Gastrocnemius medialis (tissue), 4 donors: ENCODE data around the gene PCDHGB4. TPM values are rescaled to one million over a fixed set of nuclear protein-coding genes. Genes with fewer than 3 reads are reported as not detected.
"Not testable (repeated sequence)": the region's sequence is repeated elsewhere in the genome, so short reads cannot be mapped to it uniquely, and the experiment has no call there.

Source experiments
- ATAC-seq, 2 donors: fragments of 150-250 bp; one replicate each; pipeline ENCODE4 v1.9.1; 2016
- DNase-seq, 2 donors: peaks; one replicate each; pipeline ENCODE4 v3.0.0-alpha.2; 2019
- H3K27ac ChIP-seq, 4 donors: fragments of 200-600 bp; sonication (generic); 1 replicate in 1 of 4; 2 replicates in 3 of 4; pipeline ENCODE4 v1.5.1; 2016 to 2018; ENCODE audit warnings: mild to moderate bottlenecking in 2 of 4, moderate library complexity in 1 of 4
- H3K27me3 ChIP-seq, 3 donors: fragments of 200-600 bp; sonication (generic) in 2 of 3; 1 replicate in 1 of 3; 2 replicates in 2 of 3; pipeline versions ENCODE4 v1.5.1 to v1.6.0; 2016 to 2019; ENCODE audit warnings: mild to moderate bottlenecking in 1 of 3, moderate library complexity in 1 of 3
- H3K36me3 ChIP-seq, 2 donors: fragments of 200-600 bp; sonication (generic) in 1 of 2; one replicate each; pipeline ENCODE4 v1.5.1; 2017 to 2018
- H3K4me1 ChIP-seq, 2 donors: fragments of 200-600 bp; sonication (generic) in 1 of 2; one replicate each; pipeline ENCODE4 v1.5.1; 2016 to 2017; ENCODE audit warnings: mild to moderate bottlenecking in 2 of 2
- H3K4me3 ChIP-seq, 4 donors: fragments of 200-600 bp; sonication (generic) in 3 of 4; 1 replicate in 1 of 4; 2 replicates in 3 of 4; pipeline ENCODE4 v1.5.1; 2016 to 2019; ENCODE audit warnings: mild to moderate bottlenecking in 2 of 4
- H3K9me3 ChIP-seq, 3 donors: fragments of 200-600 bp; sonication (generic) in 2 of 3; 1 replicate in 1 of 3; 2 replicates in 2 of 3; pipeline ENCODE4 v1.5.1; 2016 to 2019
- POLR2A ChIP-seq, 2 donors: fragments of 450-650 bp; IDR thresholded peaks; one replicate each; pipeline ENCODE4 v1.6.1; 2017; ENCODE audit warnings: antibody characterized with exemption in 2 of 2, mild to moderate bottlenecking in 2 of 2, moderate library complexity in 2 of 2
- in situ Hi-C, 4 donors: fragments of 200-750 bp; cut with MboI; loops; one replicate each; pipeline versions ENCODE4 v1.15.0 to v1.8.0; 2017; ENCODE audit warnings: low sequenced_read_pairs in 4 of 4
- intact Hi-C: fragments of 100-400 bp; cut with DNase I; formaldehyde crosslinking; loops from one replicate; pipeline ENCODE4 v1.15.1; 2023; ENCODE audit warnings: low total_unique reads
- total RNA-seq, 4 donors: library from RNA; depleted of rRNA; stranded (reverse); fragments of >200 nt; gene quantifications; one replicate each; pipeline versions ENCODE4 v1.1.0 to v1.2.3, GENCODE V29; 2016
- TF ChIP-seq, protein P1 (sequence below), 5 experiments: fragments of 450-650 bp in 3 of 5; fragments of 200-600 bp in 2 of 5; sonication (generic) in 2 of 5; IDR thresholded peaks in 4 of 5; conservative IDR thresholded peaks in 1 of 5; 1 replicate in 4 of 5; 2 replicates in 1 of 5; pipeline ENCODE4 v1.5.1; 2016 to 2019; ENCODE audit warnings: antibody characterized with exemption in 5 of 5, mild to moderate bottlenecking in 3 of 5, moderate library complexity in 3 of 5

Gene PCDHGB4
- total RNA-seq, 4 donors from 2014 or later = 0.88 to 2.1 (median 1.3) TPM

DNA sequence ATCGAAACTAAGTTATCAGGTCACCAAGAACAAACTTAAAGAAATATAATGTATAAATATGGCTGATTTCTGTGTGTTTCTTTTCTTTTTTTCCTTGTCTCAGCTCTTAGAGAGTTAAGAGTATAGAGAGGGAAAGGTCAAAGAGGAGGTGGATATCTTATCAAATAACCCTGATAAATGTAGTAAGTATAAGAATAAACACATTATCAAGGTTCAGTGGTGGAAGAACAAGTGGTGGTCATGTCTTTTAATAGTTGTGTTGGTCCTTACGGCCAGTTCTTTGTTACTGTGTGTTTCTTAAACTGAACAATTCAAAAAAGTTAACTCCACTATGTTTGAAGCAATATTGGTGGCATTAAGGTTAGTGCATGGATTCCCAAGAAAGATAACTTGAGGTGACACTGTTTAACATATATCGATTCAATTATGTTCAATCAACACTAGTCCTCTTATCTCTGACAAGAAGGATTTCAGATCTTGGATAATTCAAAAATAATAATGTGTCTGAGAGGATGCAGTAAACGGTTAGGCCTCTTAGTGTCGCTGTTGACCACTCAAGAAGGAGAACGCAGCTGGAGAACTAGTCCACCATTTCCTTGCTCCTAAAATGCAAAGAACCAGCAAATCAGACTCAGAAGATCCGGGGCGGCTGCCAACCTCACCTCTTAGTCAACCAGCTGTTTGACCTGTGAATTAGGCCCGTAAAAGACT is 44.1 kb upstream of the PCDHGB4 start, which contains the start of gene PCDHGA3:
Gene PCDHGA3, plus strand, starts transcription at position 588 of the 711 bp plus-strand sequence. CDS start 205 bp downstream, outside the sequence.
- TF ChIP-seq, protein P1, sequence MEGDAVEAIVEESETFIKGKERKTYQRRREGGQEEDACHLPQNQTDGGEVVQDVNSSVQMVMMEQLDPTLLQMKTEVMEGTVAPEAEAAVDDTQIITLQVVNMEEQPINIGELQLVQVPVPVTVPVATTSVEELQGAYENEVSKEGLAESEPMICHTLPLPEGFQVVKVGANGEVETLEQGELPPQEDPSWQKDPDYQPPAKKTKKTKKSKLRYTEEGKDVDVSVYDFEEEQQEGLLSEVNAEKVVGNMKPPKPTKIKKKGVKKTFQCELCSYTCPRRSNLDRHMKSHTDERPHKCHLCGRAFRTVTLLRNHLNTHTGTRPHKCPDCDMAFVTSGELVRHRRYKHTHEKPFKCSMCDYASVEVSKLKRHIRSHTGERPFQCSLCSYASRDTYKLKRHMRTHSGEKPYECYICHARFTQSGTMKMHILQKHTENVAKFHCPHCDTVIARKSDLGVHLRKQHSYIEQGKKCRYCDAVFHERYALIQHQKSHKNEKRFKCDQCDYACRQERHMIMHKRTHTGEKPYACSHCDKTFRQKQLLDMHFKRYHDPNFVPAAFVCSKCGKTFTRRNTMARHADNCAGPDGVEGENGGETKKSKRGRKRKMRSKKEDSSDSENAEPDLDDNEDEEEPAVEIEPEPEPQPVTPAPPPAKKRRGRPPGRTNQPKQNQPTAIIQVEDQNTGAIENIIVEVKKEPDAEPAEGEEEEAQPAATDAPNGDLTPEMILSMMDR (IDR thresholded peaks at IDR 0.05 in 4 of 5, conservative IDR thresholded peaks at IDR 0.05 in 1 of 5) = peak in 4 of 5 experiments; percentile 29 to 46 (median 44)
- TF ChIP-seq POLR2A (IDR thresholded peaks at IDR 0.05) = no peak
- peaks cover 4 to 13% (median 8%) of the 10 kb centered on the region in 3 donors for H3K27me3 ChIP-seq
- peaks cover 0 to 25% (median 0%) of the 10 kb centered on the region in 3 donors for H3K9me3 ChIP-seq
- DNase-seq = no peak
- H3K4me1 ChIP-seq = no peaks in the 10 kb centered on the region
- no peaks in the 10 kb centered on the region for H3K36me3 ChIP-seq
- in situ Hi-C loops (loop anchor here in 1 of 4 donors (10.0 kb wide), 1 partner anchor 221 kb away; no protein-coding TSS in a partner anchor), intact Hi-C loops (no loop called here)
- ATAC-seq = peak; percentile 12 to 76
- H3K27ac ChIP-seq = peak within 1 kb of the TSS; percentile 56 to 73 (median 63)
- peak within 1 kb of the TSS; percentile 34 to 57 (median 44) for H3K4me3 ChIP-seq

DNA sequence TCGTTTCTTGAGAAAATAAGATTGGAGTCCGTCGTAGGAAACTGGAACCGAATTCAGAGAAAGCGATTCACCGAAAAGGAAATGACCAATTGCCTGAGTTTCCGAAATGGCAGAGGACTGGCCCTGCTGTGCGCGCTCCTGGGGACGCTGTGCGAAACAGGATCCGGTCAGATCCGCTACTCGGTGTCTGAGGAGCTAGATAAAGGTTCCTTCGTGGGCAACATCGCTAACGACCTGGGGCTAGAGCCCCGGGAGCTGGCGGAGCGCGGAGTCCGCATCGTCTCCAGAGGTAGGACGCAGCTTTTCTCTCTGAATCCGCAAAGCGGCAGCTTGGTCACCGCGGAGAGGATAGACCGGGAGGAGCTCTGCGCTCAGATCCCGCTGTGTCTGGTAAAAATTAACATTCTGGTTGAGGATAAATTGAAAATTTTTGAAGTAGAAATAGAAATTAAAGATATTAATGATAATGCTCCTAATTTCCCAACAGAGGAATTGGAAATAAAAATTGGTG is 43.5 kb upstream of the PCDHGB4 start:
- H3K27me3 ChIP-seq = peaks cover 4 to 13% (median 8%) of the 10 kb centered on the region in 3 donors
- DNase-seq (no peak), ATAC-seq (peak; percentile 36 to 60)
- no peaks in the 10 kb centered on the region for H3K4me1 ChIP-seq
- TF ChIP-seq, protein P1 (IDR thresholded peaks at IDR 0.05 in 4 of 5, conservative IDR thresholded peaks at IDR 0.05 in 1 of 5) = no peak
- no peak for TF ChIP-seq POLR2A (IDR thresholded peaks at IDR 0.05)
- in situ Hi-C loops (loop anchor here in 1 of 4 donors (10.0 kb wide), 1 partner anchor 221 kb away; no protein-coding TSS in a partner anchor), intact Hi-C loops (no loop called here)
- peak overlapping the region; percentile 56 to 73 (median 63) for H3K27ac ChIP-seq
- no peaks in the 10 kb centered on the region for H3K36me3 ChIP-seq
- H3K9me3 ChIP-seq = peaks cover 0 to 21% (median 0%) of the 10 kb centered on the region in 3 donors
- peak overlapping the region; percentile 34 to 57 (median 44) for H3K4me3 ChIP-seq

DNA sequence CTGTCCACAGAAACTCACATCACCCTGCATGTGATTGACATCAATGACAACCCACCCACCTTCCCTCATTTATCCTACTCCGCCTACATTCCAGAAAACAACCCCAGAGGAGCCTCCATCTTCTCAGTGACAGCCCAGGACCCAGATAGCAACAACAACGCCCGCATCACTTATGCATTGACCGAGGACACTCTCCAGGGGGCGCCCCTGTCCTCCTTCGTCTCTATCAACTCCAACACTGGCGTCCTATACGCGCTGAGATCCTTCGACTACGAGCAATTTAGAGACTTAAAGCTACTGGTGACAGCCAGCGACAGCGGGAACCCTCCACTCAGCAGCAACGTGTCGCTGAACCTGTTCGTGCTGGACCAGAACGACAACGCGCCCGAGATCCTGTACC is 42.2 kb upstream of the PCDHGB4 start:
- Histone ChIP-seq H3K27me3 (peaks cover 8 to 9% (median 8%) of the 10 kb centered on the region in 3 donors), H3K36me3 (no peaks in the 10 kb centered on the region), H3K9me3 (peaks cover 0 to 9% (median 0%) of the 10 kb centered on the region in 3 donors), H3K4me1 (no peaks in the 10 kb centered on the region), H3K4me3 (peak overlapping the region in 1 of 4 donors; percentile 43), H3K27ac (no peak overlapping the region)
- DNase-seq (no peak), ATAC-seq (no peak)
- intact Hi-C loops (no loop called here), in situ Hi-C loops (loop anchor here in 1 of 4 donors (10.0 kb wide), 1 partner anchor 219 kb away; no protein-coding TSS in a partner anchor)
- TF ChIP-seq, protein P1 (IDR thresholded peaks at IDR 0.05 in 4 of 5, conservative IDR thresholded peaks at IDR 0.05 in 1 of 5) = no peak
- TF ChIP-seq POLR2A (IDR thresholded peaks at IDR 0.05) = no peak

DNA sequence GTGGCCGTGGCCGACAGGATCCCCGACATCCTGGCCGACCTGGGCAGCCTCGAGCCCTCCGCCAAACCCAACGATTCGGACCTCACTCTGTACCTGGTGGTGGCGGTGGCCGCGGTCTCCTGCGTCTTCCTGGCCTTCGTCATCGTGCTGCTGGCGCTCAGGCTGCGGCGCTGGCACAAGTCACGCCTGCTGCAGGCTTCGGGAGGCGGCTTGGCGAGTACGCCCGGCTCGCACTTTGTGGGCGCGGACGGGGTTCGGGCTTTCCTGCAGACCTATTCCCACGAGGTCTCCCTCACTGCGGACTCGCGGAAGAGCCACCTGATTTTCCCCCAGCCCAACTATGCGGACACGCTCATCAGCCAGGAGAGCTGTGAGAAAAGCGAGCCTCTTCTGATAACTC is 41.5 kb upstream of the PCDHGB4 start:
- H3K4me1 ChIP-seq, DNase-seq, ATAC-seq, H3K27ac ChIP-seq, H3K9me3 ChIP-seq, H3K27me3 ChIP-seq, H3K36me3 ChIP-seq, H3K4me3 ChIP-seq, intact Hi-C loops: not testable (repeated sequence)
- in situ Hi-C loops = loop anchor here in 1 of 4 donors (10.0 kb wide), 1 partner anchor 219 kb away; no protein-coding TSS in a partner anchor
